CD4-positive, alpha-beta T cell (primary cell): ENCODE data around the gene GPC6. TPM values are rescaled to one million over a fixed set of nuclear protein-coding genes. Genes with fewer than 3 reads are reported as not detected.

Experiments
- ATAC-seq: fragments of 200-7000 bp; cut with Tn5 transposase; one replicate; pipeline ENCODE4 v1.10.0; 2022; ENCODE audit warnings: mild to moderate bottlenecking; ENCODE audit not compliant: poor library complexity
- CTCF ChIA-PET: fragments of 350-600 bp; sonication (Branson Sonifier 250); formaldehyde crosslinking; loops from one replicate; lab custom pipeline; 2021; ENCODE audit warnings: antibody characterized with exemption, inconsistent platforms; lab: Charles Lee
- POLR2A ChIA-PET: fragments of 350-600 bp; sonication (Branson Sonifier 250); formaldehyde crosslinking; loops from one replicate; lab custom pipeline; 2021; ENCODE audit warnings: antibody characterized with exemption, inconsistent platforms; lab: Charles Lee
- DNase-seq, 14 experiments: peaks; one replicate each; pipeline ENCODE4 v3.0.0-alpha.2; 2013 to 2020; ENCODE audit warnings: mixed read lengths in 2 of 14
- H3K27ac ChIP-seq, 2 donors: one replicate each; pipeline versions ENCODE4 v1.5.1 to v1.7.0; 2013; ENCODE audit warnings: low read length in 2 of 2, low read depth in 1 of 2, mild to moderate bottlenecking in 1 of 2
- H3K27me3 ChIP-seq, 2 experiments: 1 replicate in 1 of 2; 2 replicates in 1 of 2; pipeline versions ENCODE4 v1.6.1 to v1.7.0; 2013; ENCODE audit warnings: low read length in 2 of 2, control low read depth in 1 of 2, mild to moderate bottlenecking in 1 of 2, moderate library complexity in 1 of 2; ENCODE audit not compliant: insufficient read depth in 2 of 2, control insufficient read depth in 1 of 2
- H3K36me3 ChIP-seq: one replicate; pipeline ENCODE4 v1.6.1; 2013; ENCODE audit warnings: low read length, control low read depth; ENCODE audit not compliant: insufficient read depth
- H3K4me1 ChIP-seq: one replicate; pipeline ENCODE4 v1.6.1; 2013; ENCODE audit warnings: low read length, control low read depth; ENCODE audit not compliant: insufficient read depth
- H3K4me3 ChIP-seq: one replicate; pipeline ENCODE4 v1.5.1; 2013; ENCODE audit warnings: mild to moderate bottlenecking, low read length, moderate library complexity
- H3K9me3 ChIP-seq, 2 experiments: 1 replicate in 1 of 2; 2 replicates in 1 of 2; pipeline versions ENCODE4 v1.6.1 to v1.7.0; 2013; ENCODE audit warnings: low read length in 2 of 2, mild to moderate bottlenecking in 2 of 2, control low read depth in 1 of 2, moderate library complexity in 1 of 2; ENCODE audit not compliant: control insufficient read depth in 1 of 2, insufficient read depth in 1 of 2
- H3K27ac Mint-ChIP-seq: one replicate; pipeline ENCODE4 v1.8.0; 2020; ENCODE audit warnings: mixed read lengths
- H3K27me3 Mint-ChIP-seq: one replicate; pipeline ENCODE4 v1.8.0; 2021; ENCODE audit warnings: mixed read lengths
- H3K36me3 Mint-ChIP-seq: one replicate; pipeline ENCODE4 v1.8.0; 2021; ENCODE audit warnings: low read depth, mixed read lengths
- H3K4me1 Mint-ChIP-seq: one replicate; pipeline ENCODE4 v1.8.0; 2021; ENCODE audit warnings: low read depth, mixed read lengths
- H3K4me3 Mint-ChIP-seq: one replicate; pipeline ENCODE4 v1.8.0; 2020; ENCODE audit warnings: mild to moderate bottlenecking, mixed read lengths
- H3K9me3 Mint-ChIP-seq: one replicate; pipeline ENCODE4 v1.8.0; 2020; ENCODE audit warnings: mixed read lengths
- intact Hi-C, 2 experiments: fragments of 100-400 bp; cut with DNase I in 1 of 2; cut with micrococcal nuclease in 1 of 2; formaldehyde crosslinking; loops; one replicate each; pipeline versions ENCODE4 v1.15.1 to v1.9.0; 2023 to 2025; cut with DNase I, micrococcal nuclease
- total RNA-seq, 174 experiments: library from RNA in 2 of 174; stranded (reverse) in 2 of 174; gene quantifications; one replicate each; pipeline ENCODE4 v1.2.3 and lab custom pipeline; 2021 to 2026
- TF ChIP-seq, protein P1 (sequence below): fragments of 200-600 bp; IDR thresholded peaks from one replicate; pipeline ENCODE4 v1.8.0; 2022; ENCODE audit warnings: antibody characterized with exemption, mild to moderate bottlenecking

Gene GPC6
- total RNA-seq, 2 experiments from 2014 or later = not detected

DNA sequence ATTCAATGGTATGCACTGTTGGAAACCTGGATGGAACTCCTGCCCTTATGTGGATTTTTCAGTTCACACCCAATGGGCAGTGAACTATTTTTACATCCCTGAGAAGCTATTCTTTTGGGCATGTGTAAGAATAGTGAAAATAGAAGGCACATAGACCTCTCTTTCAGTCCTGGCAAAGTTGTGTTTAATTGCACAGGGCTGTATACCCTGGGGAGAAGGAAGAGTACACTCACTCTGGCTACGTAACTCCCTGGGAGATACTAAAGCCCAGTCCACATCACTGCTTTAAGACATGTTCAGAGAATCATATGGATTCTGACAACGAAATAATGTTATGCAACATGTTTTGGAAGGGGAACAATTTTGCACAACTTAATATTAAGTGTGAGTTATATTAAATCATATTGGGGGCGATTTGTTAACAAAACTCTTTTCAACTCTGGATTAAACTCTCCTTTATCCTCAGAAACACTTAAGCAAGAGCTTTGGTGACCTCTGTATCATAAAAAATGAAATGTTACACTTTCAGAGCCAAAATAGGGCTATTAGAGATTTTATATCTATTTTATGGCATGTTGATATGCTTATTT is 1086.8 kb downstream of the GPC6 start:
- POLR2A ChIA-PET = no interaction called here
- Histone ChIP-seq H3K9me3 (no peaks in the 10 kb centered on the region), H3K36me3 (no peaks in the 10 kb centered on the region), H3K4me3 (no peak overlapping the region), H3K27me3 (no peaks in the 10 kb centered on the region), H3K27ac (no peak overlapping the region), H3K4me1 (no peaks in the 10 kb centered on the region)
- Mint-ChIP-seq H3K4me1 (peaks cover 9% of the 10 kb centered on the region), H3K27ac (no peak overlapping the region), H3K36me3 (no peaks in the 10 kb centered on the region), H3K27me3 (no peaks in the 10 kb centered on the region), H3K9me3 (no peaks in the 10 kb centered on the region), H3K4me3 (no peak overlapping the region)
- intact Hi-C loops = no loop called here
- no peak for ATAC-seq
- CTCF ChIA-PET = no interaction called here
- TF ChIP-seq, protein P1, sequence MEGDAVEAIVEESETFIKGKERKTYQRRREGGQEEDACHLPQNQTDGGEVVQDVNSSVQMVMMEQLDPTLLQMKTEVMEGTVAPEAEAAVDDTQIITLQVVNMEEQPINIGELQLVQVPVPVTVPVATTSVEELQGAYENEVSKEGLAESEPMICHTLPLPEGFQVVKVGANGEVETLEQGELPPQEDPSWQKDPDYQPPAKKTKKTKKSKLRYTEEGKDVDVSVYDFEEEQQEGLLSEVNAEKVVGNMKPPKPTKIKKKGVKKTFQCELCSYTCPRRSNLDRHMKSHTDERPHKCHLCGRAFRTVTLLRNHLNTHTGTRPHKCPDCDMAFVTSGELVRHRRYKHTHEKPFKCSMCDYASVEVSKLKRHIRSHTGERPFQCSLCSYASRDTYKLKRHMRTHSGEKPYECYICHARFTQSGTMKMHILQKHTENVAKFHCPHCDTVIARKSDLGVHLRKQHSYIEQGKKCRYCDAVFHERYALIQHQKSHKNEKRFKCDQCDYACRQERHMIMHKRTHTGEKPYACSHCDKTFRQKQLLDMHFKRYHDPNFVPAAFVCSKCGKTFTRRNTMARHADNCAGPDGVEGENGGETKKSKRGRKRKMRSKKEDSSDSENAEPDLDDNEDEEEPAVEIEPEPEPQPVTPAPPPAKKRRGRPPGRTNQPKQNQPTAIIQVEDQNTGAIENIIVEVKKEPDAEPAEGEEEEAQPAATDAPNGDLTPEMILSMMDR = no peak
- no peak for DNase-seq

DNA sequence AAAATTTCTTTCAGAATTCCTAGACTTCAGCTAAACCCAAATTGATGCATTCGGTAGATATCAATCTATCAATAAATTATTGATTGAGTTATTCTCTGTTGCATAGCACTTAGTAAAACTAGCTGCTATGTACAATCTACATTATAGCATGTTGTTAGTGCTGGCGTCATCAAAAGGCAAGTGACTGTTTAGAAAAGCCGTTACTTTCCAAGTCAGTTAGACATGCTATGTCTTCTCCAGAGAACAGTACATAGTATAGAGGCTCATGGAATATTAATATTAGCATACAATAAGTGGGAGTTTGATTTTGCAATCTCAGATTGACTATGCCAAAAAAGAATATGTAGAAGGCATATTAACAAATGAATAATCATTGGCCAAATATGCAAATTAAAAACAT is 1087.3 kb downstream of the GPC6 start:
- H3K36me3 ChIP-seq = no peaks in the 10 kb centered on the region
- Mint-ChIP-seq H3K27ac (no peak overlapping the region), H3K4me1 (peaks cover 9% of the 10 kb centered on the region), H3K4me3 (no peak overlapping the region), H3K9me3 (no peaks in the 10 kb centered on the region), H3K36me3 (no peaks in the 10 kb centered on the region), H3K27me3 (no peaks in the 10 kb centered on the region)
- intact Hi-C loops = no loop called here
- H3K9me3 ChIP-seq = no peaks in the 10 kb centered on the region
- no peaks in the 10 kb centered on the region for H3K27me3 ChIP-seq
- CTCF ChIA-PET = no interaction called here
- no peaks in the 10 kb centered on the region for H3K4me1 ChIP-seq
- TF ChIP-seq, protein P1 = no peak
- DNase-seq (no peak), ATAC-seq (no peak)
- no peak overlapping the region for H3K27ac ChIP-seq
- H3K4me3 ChIP-seq = no peak overlapping the region
- POLR2A ChIA-PET = no interaction called here

- no peaks in the 10 kb centered on the region for H3K27me3 ChIP-seq
- Mint-ChIP-seq H3K36me3 (no peaks in the 10 kb centered on the region), H3K4me3 (no peak overlapping the region), H3K27me3 (no peaks in the 10 kb centered on the region), H3K27ac (no peak overlapping the region), H3K4me1 (peaks cover 9% of the 10 kb centered on the region), H3K9me3 (no peaks in the 10 kb centered on the region)
- ChIA-PET POLR2A (no interaction called here), CTCF (no interaction called here)
- no peak overlapping the region for H3K27ac ChIP-seq
- ATAC-seq (no peak), DNase-seq (no peak)
- no peaks in the 10 kb centered on the region for H3K4me1 ChIP-seq
- no peaks in the 10 kb centered on the region for H3K9me3 ChIP-seq
- TF ChIP-seq, protein P1 = no peak
- no peak overlapping the region for H3K4me3 ChIP-seq
- intact Hi-C loops = no loop called here
- H3K36me3 ChIP-seq = no peaks in the 10 kb centered on the region
Observed at GRCh38 chr13:94315188-94315587, 1088.6 kb downstream of the GPC6 start.
